HepG2 (cell line): Measurements from ENCODE around the gene CHPF. TPM values are rescaled to one million over a fixed set of nuclear protein-coding genes. Genes with fewer than 3 reads are reported as not detected.

Source experiments
- ATF7-NPFF ChIP-seq: sonication (generic); formaldehyde crosslinking; IDR thresholded peaks from 2 replicates; pipeline ENCODE4 v1.8.1; 2023; ENCODE audit warnings: mild to moderate bottlenecking, low read depth, missing genetic modification reagents, moderate library complexity
- DPF2 ChIP-seq: sonication (generic); formaldehyde crosslinking; IDR thresholded peaks from 2 replicates; pipeline ENCODE4 v1.4.0; 2020; ENCODE audit warnings: mild to moderate bottlenecking, low read depth, missing genetic modification reagents, borderline replicate concordance
- MAF1 ChIP-seq: sonication (generic); formaldehyde crosslinking; IDR thresholded peaks from 2 replicates; pipeline ENCODE4 v1.5.0; 2020; ENCODE audit warnings: missing genetic modification reagents, borderline replicate concordance
- NR2F6 ChIP-seq, 2 experiments: IDR thresholded peaks; 2 replicates each; pipeline ENCODE4 v1.6.1; 2016; ENCODE audit warnings: antibody characterized with exemption in 1 of 2, mild to moderate bottlenecking in 1 of 2
- RAD51 ChIP-seq: fragments of 450-650 bp; IDR thresholded peaks from 2 replicates; pipeline ENCODE4 v1.6.1; 2016; ENCODE audit warnings: borderline replicate concordance
- RXRB ChIP-seq: IDR thresholded peaks from 2 replicates; pipeline ENCODE4 v1.6.1; 2016; ENCODE audit warnings: borderline replicate concordance, missing genetic modification reagents, missing compliant biosample characterization
- ZNF33A ChIP-seq: sonication (generic); formaldehyde crosslinking; IDR thresholded peaks from 2 replicates; pipeline ENCODE4 v1.5.1; 2020; ENCODE audit warnings: missing genetic modification reagents, mild to moderate bottlenecking, moderate library complexity, borderline replicate concordance
- polyA plus RNA-seq, 8 experiments: library from polyadenylated mRNA; depleted of rRNA in 3 of 8; stranded (reverse) in 7 of 8; unstranded in 1 of 8; fragments of >200 nt; fragmentation: Illumina TruSeq in 4 of 8; extraction: Trizol in 4 of 8; gene quantifications; 2 replicates each; pipeline versions ENCODE4 v1.2.1 to v1.2.3, GENCODE V29; 2011 to 2016; ENCODE audit warnings: low read depth in 4 of 8, missing spikeins in 1 of 8, mixed read lengths in 1 of 8; ENCODE audit not compliant: insufficient read depth in 1 of 8
- total RNA-seq, 5 experiments: library from RNA; depleted of rRNA; stranded (reverse); fragments of >200 nt; fragmentation: Illumina TruSeq; extraction: Trizol; gene quantifications; 2 replicates each; pipeline ENCODE4 v1.2.3, GENCODE V29; 2016; ENCODE audit warnings: low read depth in 1 of 5
- TF ChIP-seq, protein P1 (sequence below): sonication (generic); formaldehyde crosslinking; IDR thresholded peaks from 2 replicates; pipeline ENCODE4 v1.5.0; 2020; ENCODE audit warnings: mild to moderate bottlenecking, missing genetic modification reagents, moderate library complexity
- TF ChIP-seq, protein P2 (sequence below): sonication (generic); formaldehyde crosslinking; IDR thresholded peaks from 2 replicates; pipeline ENCODE4 v1.8.1; 2023; ENCODE audit warnings: mild to moderate bottlenecking, inconsistent platforms, moderate library complexity, missing genetic modification reagents, borderline replicate concordance

The CHPF gene
- total and polyA plus RNA-seq, 2 of the 13 experiments (the other 11 are each of a cell fraction or from before 2014, with no cell fraction given) = 79.6 to 111 TPM

DNA sequence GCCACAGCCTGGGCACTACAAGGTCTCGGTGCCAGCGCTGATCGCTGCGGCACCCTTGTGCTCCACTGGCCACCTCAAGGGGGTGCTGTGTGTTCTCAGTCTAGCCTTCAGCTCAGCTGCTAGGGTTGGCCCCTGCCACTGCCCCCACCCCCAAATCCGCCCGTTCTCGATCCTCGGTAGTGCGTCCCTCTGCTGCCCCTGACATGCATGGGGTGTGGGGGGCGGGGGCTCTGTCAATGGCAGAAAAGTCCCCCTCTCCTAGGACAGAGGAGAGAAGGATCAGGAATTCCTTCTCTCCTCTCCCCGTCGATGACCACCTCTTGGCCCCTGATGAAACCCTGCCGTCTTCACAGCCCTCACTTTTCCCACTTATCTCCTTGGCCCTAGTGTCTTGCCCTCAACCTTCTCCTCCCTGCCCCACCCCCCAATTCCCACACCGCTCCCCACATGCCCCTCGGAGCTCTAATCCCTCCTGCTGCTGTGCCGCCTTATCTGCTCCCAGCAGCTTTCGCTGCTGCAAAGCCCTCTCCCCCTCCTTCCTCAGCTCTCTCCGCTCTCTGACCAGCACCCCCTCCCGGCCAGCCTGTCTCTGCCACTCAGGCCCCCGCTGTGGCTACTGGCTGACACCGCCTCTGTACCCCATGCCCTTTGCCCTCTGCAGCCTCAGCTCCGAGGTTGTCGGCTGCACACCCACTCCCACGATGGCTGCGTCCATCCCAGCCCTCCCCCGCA is 33.7 kb downstream of the CHPF start (continued):
- TF ChIP-seq, protein P1, sequence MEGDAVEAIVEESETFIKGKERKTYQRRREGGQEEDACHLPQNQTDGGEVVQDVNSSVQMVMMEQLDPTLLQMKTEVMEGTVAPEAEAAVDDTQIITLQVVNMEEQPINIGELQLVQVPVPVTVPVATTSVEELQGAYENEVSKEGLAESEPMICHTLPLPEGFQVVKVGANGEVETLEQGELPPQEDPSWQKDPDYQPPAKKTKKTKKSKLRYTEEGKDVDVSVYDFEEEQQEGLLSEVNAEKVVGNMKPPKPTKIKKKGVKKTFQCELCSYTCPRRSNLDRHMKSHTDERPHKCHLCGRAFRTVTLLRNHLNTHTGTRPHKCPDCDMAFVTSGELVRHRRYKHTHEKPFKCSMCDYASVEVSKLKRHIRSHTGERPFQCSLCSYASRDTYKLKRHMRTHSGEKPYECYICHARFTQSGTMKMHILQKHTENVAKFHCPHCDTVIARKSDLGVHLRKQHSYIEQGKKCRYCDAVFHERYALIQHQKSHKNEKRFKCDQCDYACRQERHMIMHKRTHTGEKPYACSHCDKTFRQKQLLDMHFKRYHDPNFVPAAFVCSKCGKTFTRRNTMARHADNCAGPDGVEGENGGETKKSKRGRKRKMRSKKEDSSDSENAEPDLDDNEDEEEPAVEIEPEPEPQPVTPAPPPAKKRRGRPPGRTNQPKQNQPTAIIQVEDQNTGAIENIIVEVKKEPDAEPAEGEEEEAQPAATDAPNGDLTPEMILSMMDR (CRISPR knock-in tag) = peak; percentile 92
- TF ChIP-seq RAD51 = no peak
- TF ChIP-seq RXRB (CRISPR knock-in tag) = peak; percentile 37; the same call in 1 of the 2 replicates
- no peak for TF ChIP-seq ATF7-NPFF (CRISPR knock-in tag)
- TF ChIP-seq, protein P2, sequence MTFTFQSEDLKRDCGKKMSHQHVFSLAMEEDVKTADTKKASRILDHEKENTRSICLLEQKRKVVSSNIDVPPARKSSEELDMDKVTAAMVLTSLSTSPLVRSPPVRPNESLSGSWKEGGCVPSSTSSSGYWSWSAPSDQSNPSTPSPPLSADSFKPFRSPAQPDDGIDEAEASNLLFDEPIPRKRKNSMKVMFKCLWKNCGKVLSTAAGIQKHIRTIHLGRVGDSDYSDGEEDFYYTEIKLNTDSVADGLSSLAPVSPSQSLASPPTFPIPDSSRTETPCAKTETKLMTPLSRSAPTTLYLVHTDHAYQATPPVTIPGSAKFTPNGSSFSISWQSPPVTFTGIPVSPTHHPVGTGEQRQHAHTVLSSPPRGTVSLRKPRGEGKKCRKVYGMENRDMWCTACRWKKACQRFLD = 0 out of 2 replicates have a peak, but pooled peaks have one; percentile 5
- no peak for TF ChIP-seq DPF2 (CRISPR knock-in tag)
- no peak for TF ChIP-seq MAF1 (CRISPR knock-in tag)
- peak; percentile 56; the same call in 1 of the 2 replicates for TF ChIP-seq NR2F6 (IDR thresholded peaks at IDR 0.05)
- peak; percentile 66 for TF ChIP-seq NR2F6 (CRISPR knock-in tag; IDR thresholded peaks at IDR 0.05)
- TF ChIP-seq ZNF33A (CRISPR knock-in tag) = no peak
